K562 (cell line): Measurements from ENCODE around the gene ABITRAM. TPM values are rescaled to one million over a fixed set of nuclear protein-coding genes. Genes with fewer than 3 reads are reported as not detected.

ENCODE experiments used
- ATAC-seq: fragments of 200-7000 bp; cut with Tn5 transposase; 3 replicates; pipeline ENCODE4 v1.9.1; 2020; ENCODE audit warnings: moderate library complexity
- BruUV-seq: library from RNA; stranded (reverse); fragments of 400-500 nt; replicated peaks from 2 replicates; lab custom pipeline; 2021; lab: Mats Ljungman, UMichigan
- CTCF ChIA-PET: fragments of 300-600 bp; formaldehyde crosslinking; extraction: SDS; loops from one replicate; lab custom pipeline; 2021; ENCODE audit warnings: low intra/inter-chr PET ratio; lab: Yijun Ruan, JAX
- POLR2A ChIA-PET: fragments of 300-600, 350-650 bp; sonication (Branson Sonifier 250); formaldehyde crosslinking; extraction: SDS; loops from one replicate; lab custom pipeline; 2021; ENCODE audit warnings: antibody characterized with exemption, inconsistent platforms; lab: Yijun Ruan, JAX
- DNase-seq, 4 experiments: peaks; one replicate each; pipeline versions ENCODE4 v3.0.0 to v3.0.0-alpha.2; 2011 to 2018; ENCODE audit warnings: low spot score in 3 of 4, mixed read lengths in 3 of 4; ENCODE audit errors: extremely low read depth in 1 of 4
- FAIRE-seq: peaks from 2 replicates; lab custom pipeline; 2011; peaks lifted over from hg19 to GRCh38; lab: Jason Lieb, UNC
- H2AFZ ChIP-seq: 2 replicates; pipeline ENCODE4 v1.6.0; 2011; ENCODE audit warnings: low read depth, low read length, control low read depth, inconsistent platforms
- H3K27ac ChIP-seq: fragments of 200-600 bp; 3 replicates; pipeline ENCODE4 v1.8.0; 2011; ENCODE audit warnings: low read depth, mild to moderate bottlenecking, control low read depth, inconsistent platforms, low read length, moderate library complexity, mixed read lengths; ENCODE audit errors: extremely low read depth
- H3K27me3 ChIP-seq, 2 experiments: fragments of 300-600 bp in 1 of 2; 2 replicates in 1 of 2; 3 replicates in 1 of 2; pipeline versions ENCODE4 v1.6.0 to v1.8.0; 2011; ENCODE audit warnings: inconsistent platforms in 2 of 2, low read length in 2 of 2, mild to moderate bottlenecking in 1 of 2, mixed read lengths in 1 of 2, moderate library complexity in 1 of 2; ENCODE audit not compliant: control insufficient read depth in 2 of 2, insufficient read depth in 2 of 2
- H3K36me3 ChIP-seq: fragments of 300-600 bp; 3 replicates; pipeline ENCODE4 v1.8.0; 2011; ENCODE audit warnings: mild to moderate bottlenecking, low read length, inconsistent platforms; ENCODE audit not compliant: control insufficient read depth, insufficient read depth
- H3K4me1 ChIP-seq, 2 experiments: fragments of 200-600 bp in 1 of 2; replicated peaks in 1 of 2; 2 replicates in 1 of 2; 3 replicates in 1 of 2; pipeline versions ENCODE4 v1.5.1 to v1.8.0; 2011; ENCODE audit warnings: inconsistent platforms in 2 of 2, low read length in 2 of 2, mild to moderate bottlenecking in 1 of 2, mixed read lengths in 1 of 2, moderate library complexity in 1 of 2; ENCODE audit not compliant: control insufficient read depth in 2 of 2, insufficient read depth in 2 of 2
- H3K4me2 ChIP-seq: 2 replicates; pipeline ENCODE4 v1.6.1; 2011; ENCODE audit warnings: low read length, control low read depth, inconsistent platforms, mixed read lengths; ENCODE audit not compliant: insufficient read depth
- H3K4me3 ChIP-seq: fragments of 200-600 bp; sonication (generic), shearing (Covaris generic); 2 replicates; pipeline ENCODE4 v1.5.1; 2016; ENCODE audit warnings: control low read depth, inconsistent platforms
- H3K79me2 ChIP-seq: fragments of 200-600 bp; 3 replicates; pipeline ENCODE4 v1.8.0; 2011; ENCODE audit warnings: low read length, inconsistent platforms; ENCODE audit not compliant: control insufficient read depth, insufficient read depth
- H3K9ac ChIP-seq, 2 experiments: 2 replicates each; pipeline versions ENCODE4 v1.6.0 to v1.6.1; 2011; ENCODE audit warnings: low read depth in 2 of 2, low read length in 2 of 2, control low read depth in 1 of 2, inconsistent platforms in 1 of 2, mild to moderate bottlenecking in 1 of 2, mixed read lengths in 1 of 2; ENCODE audit not compliant: insufficient read depth in 1 of 2
- H3K9me1 ChIP-seq: one replicate; pipeline ENCODE4 v1.6.0; 2011; ENCODE audit warnings: inconsistent platforms, mild to moderate bottlenecking, low read length, moderate library complexity; ENCODE audit not compliant: control insufficient read depth, insufficient read depth
- H3K9me3 ChIP-seq: replicated peaks from 2 replicates; pipeline ENCODE4 v1.5.1; 2011; ENCODE audit warnings: low read depth, low read length, inconsistent platforms; ENCODE audit not compliant: control insufficient read depth, insufficient read depth
- H4K20me1 ChIP-seq: replicated peaks from 2 replicates; pipeline ENCODE4 v1.6.1; 2011; ENCODE audit warnings: low read length, inconsistent platforms, mixed read lengths; ENCODE audit not compliant: control insufficient read depth, insufficient read depth
- FIP1L1 ChIP-seq: fragments of 200-400 bp; formaldehyde crosslinking; IDR thresholded peaks from 2 replicates; pipeline ENCODE4 v1.6.1; 2018; ENCODE audit warnings: mild to moderate bottlenecking, low read depth, low read length; ENCODE audit not compliant: poor library complexity, severe bottlenecking
- KDM2B ChIP-seq: fragments of 250-450 bp; sonication (Bioruptor Pico); IDR thresholded peaks from 2 replicates; pipeline ENCODE4 v1.8.0; 2021; ENCODE audit warnings: mild to moderate bottlenecking, moderate library complexity
- MEIS2 ChIP-seq: fragments of 450-650 bp; IDR thresholded peaks from 2 replicates; pipeline ENCODE4 v1.6.1; 2014; ENCODE audit warnings: mild to moderate bottlenecking; ENCODE audit not compliant: partially characterized antibody
- RFX1 ChIP-seq: fragments of 450-650 bp; IDR thresholded peaks from 2 replicates; pipeline ENCODE4 v1.6.1; 2016; ENCODE audit warnings: mild to moderate bottlenecking, moderate library complexity
- SIRT6 ChIP-seq: IDR thresholded peaks from one replicate; pipeline ENCODE4 v1.6.1; 2012; ENCODE audit warnings: low read depth, mild to moderate bottlenecking, control low read depth, inconsistent platforms, low read length, moderate library complexity
- TAF7 ChIP-seq: fragments of 450-650 bp; IDR thresholded peaks from 2 replicates; pipeline ENCODE4 v1.6.1; 2016; ENCODE audit warnings: missing genetic modification characterization, missing compliant biosample characterization
- WGBS: fragments of 100-300 bp; shearing (Covaris generic); methylation state at CpG from one replicate; pipeline ENCODE4 v1.1.6; 2016; ENCODE audit warnings: low coverage, mixed read lengths; ENCODE audit not compliant: insufficient coverage; ENCODE audit errors: missing lambda C conversion rate; 5-methylcytosine and 5-hydroxymethylcytosine counted together
- in situ Hi-C: fragments of 300-500 bp; cut with MboI; formaldehyde crosslinking; loops from 4 replicates; pipeline ENCODE4 v1.15.0; 2018; ENCODE audit warnings: inconsistent platforms, mixed read lengths
- intact Hi-C: fragments of 100-400 bp; cut with micrococcal nuclease; formaldehyde crosslinking; loops from 2 replicates; pipeline ENCODE4 v1.14.2; 2022
- polyA plus RNA-seq, 8 experiments: library from polyadenylated mRNA; depleted of rRNA in 4 of 8; stranded (reverse) in 5 of 8; unstranded in 3 of 8; fragments of >200 nt; fragmentation: Nextera tagmentation in 2 of 8; fragmentation: Illumina TruSeq in 1 of 8; extraction: Ambion mirVana in 2 of 8; extraction: Trizol in 1 of 8; gene quantifications; 2 replicates each; pipeline versions ENCODE4 v1.2.1 to v1.2.3, GENCODE V29; 2011 to 2014; ENCODE audit warnings: inconsistent platforms in 1 of 8, missing spikeins in 1 of 8
- total RNA-seq, 7 experiments: library from RNA; depleted of rRNA in 6 of 7; stranded (reverse); fragments of >200 nt in 6 of 7; fragmentation: Illumina TruSeq in 2 of 7; extraction: Trizol in 2 of 7; gene quantifications; 2 replicates each; pipeline versions ENCODE4 v1.2.1 to v1.2.3, GENCODE V29; 2011 to 2021; ENCODE audit warnings: low replicate concordance in 1 of 7
- TF ChIP-seq, protein P1 (sequence below): fragments of 450-650 bp; formaldehyde crosslinking; IDR thresholded peaks from 2 replicates; pipeline ENCODE4 v1.4.0; 2020; ENCODE audit warnings: mild to moderate bottlenecking, mixed read lengths
- TF ChIP-seq, protein P2 (sequence below): sonication (generic); formaldehyde crosslinking; IDR thresholded peaks from 2 replicates; pipeline ENCODE4 v1.8.0; 2022; ENCODE audit warnings: mild to moderate bottlenecking, missing genetic modification reagents
- TF ChIP-seq, protein P3 (sequence below): sonication (generic); formaldehyde crosslinking; IDR thresholded peaks from 2 replicates; pipeline ENCODE4 v1.8.0; 2023; ENCODE audit warnings: mild to moderate bottlenecking, missing genetic modification reagents

Gene ABITRAM
- total and polyA plus RNA-seq, 9 of the 15 experiments (the other 6 are each of a cell fraction or from before 2014, with no cell fraction given): 8.9 to 47.6 (median 28.4) TPM

DNA sequence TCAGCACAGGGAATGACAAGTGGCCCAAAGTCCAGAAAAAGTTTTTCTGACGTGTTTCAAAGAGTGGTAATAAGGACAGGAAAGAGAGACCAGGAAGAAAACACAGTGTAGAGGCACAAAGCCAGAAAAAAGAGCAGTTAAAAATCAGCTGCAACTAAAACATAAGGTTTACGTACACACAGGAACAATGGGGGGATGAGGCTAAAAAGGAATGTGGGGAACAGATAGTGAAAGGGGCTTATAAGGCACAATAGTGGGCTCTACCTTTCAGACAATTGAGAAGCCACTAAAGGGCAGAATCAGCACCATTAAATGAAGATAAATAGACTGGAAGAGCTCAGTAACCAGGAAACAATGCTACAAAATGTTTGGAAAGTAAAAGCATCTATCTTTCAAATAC, 5.8 kb upstream of the ABITRAM start (continued):
- TF ChIP-seq, protein P1, sequence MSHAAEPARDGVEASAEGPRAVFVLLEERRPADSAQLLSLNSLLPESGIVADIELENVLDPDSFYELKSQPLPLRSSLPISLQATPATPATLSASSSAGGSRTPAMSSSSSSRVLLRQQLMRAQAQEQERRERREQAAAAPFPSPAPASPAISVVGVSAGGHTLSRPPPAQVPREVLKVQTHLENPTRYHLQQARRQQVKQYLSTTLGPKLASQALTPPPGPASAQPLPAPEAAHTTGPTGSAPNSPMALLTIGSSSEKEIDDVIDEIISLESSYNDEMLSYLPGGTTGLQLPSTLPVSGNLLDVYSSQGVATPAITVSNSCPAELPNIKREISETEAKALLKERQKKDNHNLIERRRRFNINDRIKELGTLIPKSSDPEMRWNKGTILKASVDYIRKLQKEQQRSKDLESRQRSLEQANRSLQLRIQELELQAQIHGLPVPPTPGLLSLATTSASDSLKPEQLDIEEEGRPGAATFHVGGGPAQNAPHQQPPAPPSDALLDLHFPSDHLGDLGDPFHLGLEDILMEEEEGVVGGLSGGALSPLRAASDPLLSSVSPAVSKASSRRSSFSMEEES (CRISPR knock-in tag): no peak
- TF ChIP-seq FIP1L1 (no peak), TAF7 (tag) (no peak), MEIS2 (no peak)

DNA sequence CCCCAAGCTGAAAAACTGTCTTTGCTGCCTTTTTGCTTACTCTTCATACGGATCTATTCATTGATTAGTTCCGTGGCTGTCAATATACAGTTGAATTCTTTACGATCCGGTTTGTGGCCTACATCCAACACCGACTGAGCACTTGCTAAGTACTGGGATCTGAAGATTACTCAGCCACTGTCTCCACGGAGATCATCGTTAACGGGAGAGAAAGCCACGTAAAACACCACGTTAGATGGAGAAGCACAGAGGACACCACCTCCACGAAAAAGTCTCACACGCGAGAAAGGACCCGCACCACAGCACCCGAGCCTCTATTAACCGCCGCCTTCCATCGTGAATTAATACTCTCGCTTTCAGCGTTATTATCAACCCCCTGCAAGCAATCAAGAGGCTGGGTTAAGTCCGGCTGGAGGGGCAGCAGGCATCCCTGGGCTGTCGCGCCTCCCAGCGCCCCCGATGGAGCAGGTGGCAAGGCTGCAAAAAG, 926 bp upstream of the ABITRAM start:
- H3K79me2 ChIP-seq: peaks cover 47% of the 10 kb centered on the region
- in situ Hi-C loops: no loop called here

More for the DNA sequence above, 926 bp upstream of the ABITRAM start:
- DNase-seq: peak in 1 of 4 experiments; percentile 30
- intact Hi-C loops: loop anchor here (5.0 kb wide), 2 partner anchors 79 to 264 kb away; partner anchors contain the start of gene CTNNAL1
- BruUV-seq: TSS peak; percentile 55
- Histone ChIP-seq H3K27me3 (no peaks in the 10 kb centered on the region), H3K27ac (peak overlapping the region; percentile 79), H3K9me1 (no peaks in the 10 kb centered on the region), H3K9me3 (no peaks in the 10 kb centered on the region), H2AFZ (peak overlapping the region; percentile 97), H3K9ac (peak overlapping the region; percentile 83 to 94), H3K4me3 (peak overlapping the region; percentile 86), H3K4me2 (peak overlapping the region; percentile 99), H4K20me1 (no peaks in the 10 kb centered on the region), H3K36me3 (peaks cover 47% of the 10 kb centered on the region), H3K4me1 (peaks cover 0 to 12% of the 10 kb centered on the region in 2 experiments; a peak in 4 of 5 replicates)
- ChIA-PET CTCF (no interaction called here), POLR2A (no interaction called here)
- peak; percentile 26 for FAIRE-seq
- under 1% methylated on average over 25 of the region's 25 CpGs for WGBS
- peak; percentile 22 for ATAC-seq
- TF ChIP-seq, protein P2, sequence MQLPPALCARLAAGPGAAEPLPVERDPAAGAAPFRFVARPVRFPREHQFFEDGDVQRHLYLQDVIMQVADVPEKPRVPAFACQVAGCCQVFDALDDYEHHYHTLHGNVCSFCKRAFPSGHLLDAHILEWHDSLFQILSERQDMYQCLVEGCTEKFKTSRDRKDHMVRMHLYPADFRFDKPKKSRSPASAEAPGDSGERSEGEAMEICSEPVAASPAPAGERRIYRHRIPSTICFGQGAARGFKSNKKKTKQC: peak; percentile 30
- TF ChIP-seq KDM2B: peak; percentile 17; the same call in 1 of the 2 replicates
- no peak for TF ChIP-seq SIRT6
- TF ChIP-seq, protein P3, sequence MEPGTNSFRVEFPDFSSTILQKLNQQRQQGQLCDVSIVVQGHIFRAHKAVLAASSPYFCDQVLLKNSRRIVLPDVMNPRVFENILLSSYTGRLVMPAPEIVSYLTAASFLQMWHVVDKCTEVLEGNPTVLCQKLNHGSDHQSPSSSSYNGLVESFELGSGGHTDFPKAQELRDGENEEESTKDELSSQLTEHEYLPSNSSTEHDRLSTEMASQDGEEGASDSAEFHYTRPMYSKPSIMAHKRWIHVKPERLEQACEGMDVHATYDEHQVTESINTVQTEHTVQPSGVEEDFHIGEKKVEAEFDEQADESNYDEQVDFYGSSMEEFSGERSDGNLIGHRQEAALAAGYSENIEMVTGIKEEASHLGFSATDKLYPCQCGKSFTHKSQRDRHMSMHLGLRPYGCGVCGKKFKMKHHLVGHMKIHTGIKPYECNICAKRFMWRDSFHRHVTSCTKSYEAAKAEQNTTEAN (CRISPR knock-in tag): peak; percentile 68; the same call in 1 of the 2 replicates
- peak; percentile 19; the same call in 1 of the 2 replicates for TF ChIP-seq RFX1
- TF ChIP-seq, all 486 proteins: peak for 4
